GM23248 (cell line): ENCODE data around the gene DCDC1. TPM values are rescaled to one million over a fixed set of nuclear protein-coding genes. Genes with fewer than 3 reads are reported as not detected.

Experiments
- DNase-seq: peaks from one replicate; pipeline ENCODE4 v3.0.0-alpha.2; 2015
- H2AFZ ChIP-seq: fragments of 200-600 bp; sonication (generic); 2 replicates; pipeline ENCODE4 v1.6.1; 2016; ENCODE audit warnings: antibody characterized with exemption
- H3F3A ChIP-seq: fragments of 200-600 bp; sonication (generic); 2 replicates; pipeline ENCODE4 v1.6.1; 2016; ENCODE audit warnings: mild to moderate bottlenecking, antibody characterized with exemption, mixed run types; ENCODE audit not compliant: insufficient read depth
- H3K27ac ChIP-seq: fragments of 200-600 bp; sonication (generic); 2 replicates; pipeline ENCODE4 v1.5.1; 2016; ENCODE audit warnings: mild to moderate bottlenecking
- H3K27me3 ChIP-seq: fragments of 200-600 bp; sonication (generic); replicated peaks from 2 replicates; pipeline ENCODE4 v1.6.1; 2016; ENCODE audit warnings: mild to moderate bottlenecking; ENCODE audit not compliant: insufficient read depth
- H3K36me3 ChIP-seq: fragments of 200-600 bp; sonication (generic); 2 replicates; pipeline ENCODE4 v1.6.1; 2016; ENCODE audit warnings: low read depth, mild to moderate bottlenecking
- H3K4me1 ChIP-seq: fragments of 200-600 bp; sonication (generic); 2 replicates; pipeline ENCODE4 v1.6.1; 2016; ENCODE audit warnings: mild to moderate bottlenecking; ENCODE audit not compliant: insufficient read depth
- H3K4me2 ChIP-seq: fragments of 200-600 bp; sonication (generic); one replicate; pipeline ENCODE4 v1.6.1; 2016; ENCODE audit warnings: mild to moderate bottlenecking; ENCODE audit not compliant: unreplicated experiment
- H3K4me3 ChIP-seq: fragments of 200-600 bp; sonication (generic); 2 replicates; pipeline ENCODE4 v1.5.1; 2016; ENCODE audit warnings: mild to moderate bottlenecking
- H3K79me2 ChIP-seq: fragments of 200-600 bp; sonication (generic); 2 replicates; pipeline ENCODE4 v1.6.1; 2016; ENCODE audit warnings: mild to moderate bottlenecking; ENCODE audit not compliant: insufficient read depth
- H3K9ac ChIP-seq: fragments of 200-600 bp; sonication (generic); 2 replicates; pipeline ENCODE4 v1.6.1; 2016; ENCODE audit warnings: mild to moderate bottlenecking
- H3K9me2 ChIP-seq: fragments of 200-600 bp; sonication (generic); 2 replicates; pipeline ENCODE4 v1.6.1; 2016; ENCODE audit warnings: mixed run types, mild to moderate bottlenecking, moderate library complexity; ENCODE audit not compliant: insufficient read depth
- H3K9me3 ChIP-seq: fragments of 200-600 bp; sonication (generic); one replicate; pipeline ENCODE4 v1.6.1; 2017; ENCODE audit warnings: low read depth
- H4K20me1 ChIP-seq: fragments of 200-600 bp; sonication (generic); 2 replicates; pipeline ENCODE4 v1.6.0; 2016; ENCODE audit not compliant: insufficient read depth
- EZH2 ChIP-seq: fragments of 200-600 bp; sonication (generic); IDR thresholded peaks from 2 replicates; pipeline ENCODE4 v1.6.1; 2018; ENCODE audit warnings: antibody characterized with exemption, mild to moderate bottlenecking; ENCODE audit not compliant: insufficient read depth, poor library complexity, severe bottlenecking
- EZH2phosphoT487 ChIP-seq: fragments of 200-600 bp; sonication (generic); IDR thresholded peaks from 2 replicates; pipeline ENCODE4 v1.6.1; 2018; ENCODE audit warnings: antibody characterized with exemption, moderate library complexity, mild to moderate bottlenecking, low read depth; ENCODE audit not compliant: insufficient read depth
- WGBS, 2 experiments: methylation state at CpG; one replicate each; pipeline ENCODE4 v1.1.6; 2015 to 2017; ENCODE audit warnings: low lambda C conversion rate in 2 of 2, low coverage in 1 of 2; ENCODE audit errors: missing lambda C conversion rate in 2 of 2; 5-methylcytosine and 5-hydroxymethylcytosine counted together
- in situ Hi-C: fragments of 300-500 bp; cut with MboI; formaldehyde crosslinking; loops from 2 replicates; pipeline ENCODE4 v1.15.0; 2020
- polyA plus RNA-seq: library from polyadenylated mRNA; unstranded; fragments of >200 nt; fragmentation: Nextera tagmentation; extraction: Ambion mirVana; gene quantifications from 2 replicates; pipeline ENCODE4 v1.2.1, GENCODE V29; 2016
- total RNA-seq: library from RNA; depleted of rRNA; stranded (reverse); fragments of >200 nt; shearing (Covaris generic); gene quantifications from 2 replicates; pipeline ENCODE4 v1.2.3, GENCODE V29; 2014

The DCDC1 gene
- total and polyA plus RNA-seq, 2 experiments from 2014 or later, result not detected

DNA sequence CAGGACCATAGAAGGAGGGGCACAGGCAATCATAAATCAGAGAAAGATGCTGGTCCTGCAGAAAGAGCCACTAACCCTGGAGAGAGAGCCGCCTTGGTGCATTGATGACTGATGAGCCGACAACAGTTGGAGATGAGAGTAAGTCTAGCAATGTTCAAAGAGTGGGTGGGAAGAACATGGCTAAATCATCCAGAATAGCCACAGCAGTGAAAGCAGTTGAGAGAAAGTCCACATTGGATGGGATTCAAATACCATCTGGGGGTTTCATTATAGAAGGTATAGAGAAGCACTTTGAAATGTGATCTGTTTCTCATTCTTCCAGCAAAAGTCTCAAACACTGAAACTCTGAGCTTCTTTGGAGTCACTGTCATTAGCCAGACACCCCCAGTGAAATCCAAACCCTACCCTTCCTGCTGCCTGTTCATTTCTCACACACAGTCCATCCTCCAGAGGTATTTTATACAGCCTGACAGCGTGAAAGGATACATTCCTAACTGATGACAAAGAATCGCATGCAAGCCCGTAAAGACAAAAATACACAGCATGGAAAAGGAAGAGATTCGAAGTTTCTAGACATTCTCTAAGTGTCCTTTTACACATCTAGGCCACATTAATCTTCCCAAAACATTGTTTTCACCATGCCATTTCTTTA is 480.3 kb downstream of the DCDC1 start:
- Histone ChIP-seq H4K20me1 (no peaks in the 10 kb centered on the region), H3K27ac (no peak overlapping the region), H3K4me2 (no peak overlapping the region), H3K36me3 (no peaks in the 10 kb centered on the region), H3K9ac (no peak overlapping the region), H3K9me2 (no peaks in the 10 kb centered on the region), H3K79me2 (no peaks in the 10 kb centered on the region), H3K27me3 (no peaks in the 10 kb centered on the region), H3F3A (no peaks in the 10 kb centered on the region), H3K9me3 (no peaks in the 10 kb centered on the region), H3K4me3 (no peak overlapping the region), H2AFZ (no peak overlapping the region), H3K4me1 (no peaks in the 10 kb centered on the region)
- peak; percentile 7 for DNase-seq
- 59 to 66% methylated on average over 6 of the region's 6 CpGs for WGBS, 2 experiments
- TF ChIP-seq EZH2phosphoT487, result no peak
- no peak for TF ChIP-seq EZH2
- in situ Hi-C loops, result no loop called here

DNA sequence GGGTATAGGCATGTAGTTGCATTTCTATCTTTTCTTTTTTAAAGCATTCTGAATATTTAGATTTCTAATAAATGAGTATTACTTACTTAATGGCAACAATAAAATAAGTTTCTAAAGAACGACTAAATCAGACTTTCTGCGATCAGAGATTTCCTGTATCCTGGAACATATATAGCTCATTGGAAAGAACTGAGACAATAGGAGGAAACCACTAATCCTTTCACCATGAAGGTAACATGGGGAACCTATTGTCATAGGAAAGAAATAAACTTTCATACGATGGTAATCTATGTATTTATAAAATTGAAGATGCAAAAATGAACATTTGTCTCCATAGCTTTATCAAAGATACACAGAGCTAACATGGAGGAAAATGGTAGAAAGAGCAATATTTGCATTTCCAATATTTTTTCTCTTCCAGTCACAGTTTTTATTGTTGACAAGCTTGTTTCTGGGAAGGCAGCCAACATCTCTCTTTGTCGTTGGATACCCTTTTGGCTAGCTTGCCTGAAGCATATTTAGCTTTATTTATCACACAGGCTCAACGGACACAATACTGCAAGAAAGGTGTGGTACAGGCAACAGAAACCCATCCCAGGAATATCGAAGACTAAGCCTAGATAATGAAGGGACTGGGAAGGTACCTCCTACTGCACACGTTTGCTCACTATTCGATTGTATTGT is 490.1 kb downstream of the DCDC1 start:
- Histone ChIP-seq H3K9me2 (no peaks in the 10 kb centered on the region), H3F3A (no peaks in the 10 kb centered on the region), H3K79me2 (no peaks in the 10 kb centered on the region), H3K4me1 (no peaks in the 10 kb centered on the region), H3K36me3 (no peaks in the 10 kb centered on the region), H3K27me3 (no peaks in the 10 kb centered on the region), H2AFZ (no peak overlapping the region), H4K20me1 (no peaks in the 10 kb centered on the region), H3K9ac (no peak overlapping the region), H3K4me3 (no peak overlapping the region), H3K4me2 (no peak overlapping the region), H3K9me3 (no peaks in the 10 kb centered on the region), H3K27ac (no peak overlapping the region)
- TF ChIP-seq EZH2phosphoT487, result no peak
- no peak for TF ChIP-seq EZH2
- no peak for DNase-seq
- in situ Hi-C loops, result no loop called here
- WGBS, 2 experiments, result 25 to 30% methylated on average over 8 of the region's 8 CpGs

DNA sequence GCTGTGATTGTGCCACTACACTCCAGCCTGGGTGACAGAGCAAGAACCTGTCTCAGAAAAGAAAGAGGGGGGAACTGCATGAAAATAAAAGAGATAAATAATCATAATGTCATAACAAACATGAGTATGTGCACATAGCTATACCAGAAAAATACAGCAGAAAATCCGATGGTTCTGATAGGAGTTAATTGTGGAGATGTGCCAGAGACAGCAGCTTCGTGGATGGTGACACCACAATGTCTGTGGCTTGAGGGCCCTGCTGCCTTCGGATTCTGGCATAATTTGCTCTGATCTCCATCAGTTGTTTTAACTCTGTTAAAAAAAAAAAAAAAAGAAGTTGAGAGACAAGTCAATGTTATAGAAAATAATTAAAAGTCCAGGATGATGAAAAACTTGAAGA is 491.1 kb downstream of the DCDC1 start:
- H3K4me2 ChIP-seq, result no peak overlapping the region
- H3K27me3 ChIP-seq, result no peaks in the 10 kb centered on the region
- H3K9me3 ChIP-seq, result no peaks in the 10 kb centered on the region
- no peak for TF ChIP-seq EZH2
- no peak for TF ChIP-seq EZH2phosphoT487
- in situ Hi-C loops, result no loop called here
- no peak overlapping the region for H3K4me3 ChIP-seq
- no peaks in the 10 kb centered on the region for H3K79me2 ChIP-seq
- no peaks in the 10 kb centered on the region for H3K36me3 ChIP-seq
- no peaks in the 10 kb centered on the region for H3K9me2 ChIP-seq
- no peaks in the 10 kb centered on the region for H3K4me1 ChIP-seq
- DNase-seq, result no peak
- H3K27ac ChIP-seq, result no peak overlapping the region
- H3F3A ChIP-seq, result no peaks in the 10 kb centered on the region
- no peak overlapping the region for H2AFZ ChIP-seq
- no peak overlapping the region for H3K9ac ChIP-seq
- H4K20me1 ChIP-seq, result no peaks in the 10 kb centered on the region
- WGBS, 2 experiments, result 7 to 18% methylated on average over 3 of the region's 3 CpGs

DNA sequence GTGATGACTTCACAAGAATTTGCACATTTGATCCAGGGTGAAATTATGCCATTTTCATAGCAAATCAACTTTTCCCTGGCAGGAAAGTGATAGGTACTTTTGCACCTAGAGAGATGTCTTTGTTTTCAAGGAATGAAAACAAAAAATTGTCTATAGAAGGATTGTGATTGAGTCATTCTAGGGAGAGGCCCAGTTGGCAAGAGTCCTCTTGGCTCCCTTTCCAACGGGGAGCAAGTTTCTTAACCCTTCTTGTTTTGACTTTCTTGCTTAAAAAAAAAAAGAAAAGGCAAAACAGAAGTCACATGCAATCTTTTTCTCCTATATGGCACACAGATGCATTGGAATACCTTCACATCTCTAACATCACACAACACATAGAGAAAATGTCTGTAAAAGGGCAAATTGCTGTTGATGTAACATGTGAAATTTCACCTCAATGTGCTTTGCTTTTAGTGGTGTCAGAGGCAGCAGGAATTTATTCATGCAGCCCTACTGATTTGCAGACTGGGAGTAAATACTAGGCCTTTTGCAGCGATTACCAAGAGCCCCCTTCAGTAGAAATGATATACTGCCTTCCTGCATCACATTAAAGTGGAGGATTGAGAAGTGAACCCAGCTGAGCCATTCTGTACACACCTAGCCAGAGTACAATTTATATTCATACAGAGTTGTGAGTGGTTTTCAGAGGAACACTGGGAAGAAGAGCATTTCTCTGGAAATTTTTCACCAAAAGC is 492.7 kb downstream of the DCDC1 start:
- TF ChIP-seq EZH2phosphoT487, result no peak
- TF ChIP-seq EZH2, result no peak
- no peaks in the 10 kb centered on the region for H3K79me2 ChIP-seq
- no peaks in the 10 kb centered on the region for H3K27me3 ChIP-seq
- H4K20me1 ChIP-seq, result no peaks in the 10 kb centered on the region
- no peak overlapping the region for H3K4me3 ChIP-seq
- no peak overlapping the region for H3K27ac ChIP-seq
- in situ Hi-C loops, result no loop called here
- H3K36me3 ChIP-seq, result no peaks in the 10 kb centered on the region
- WGBS, 2 experiments, result 25 to 27% methylated on average over 2 of the region's 2 CpGs
- no peak overlapping the region for H3K9ac ChIP-seq
- H2AFZ ChIP-seq, result no peak overlapping the region
- H3K9me3 ChIP-seq, result no peaks in the 10 kb centered on the region
- no peak overlapping the region for H3K4me2 ChIP-seq
- no peaks in the 10 kb centered on the region for H3F3A ChIP-seq
- no peaks in the 10 kb centered on the region for H3K9me2 ChIP-seq
- DNase-seq, result peak; percentile 22
- no peaks in the 10 kb centered on the region for H3K4me1 ChIP-seq
